ENCODE measurements around the gene RIOX2.

RIOX2 gene

DNA sequence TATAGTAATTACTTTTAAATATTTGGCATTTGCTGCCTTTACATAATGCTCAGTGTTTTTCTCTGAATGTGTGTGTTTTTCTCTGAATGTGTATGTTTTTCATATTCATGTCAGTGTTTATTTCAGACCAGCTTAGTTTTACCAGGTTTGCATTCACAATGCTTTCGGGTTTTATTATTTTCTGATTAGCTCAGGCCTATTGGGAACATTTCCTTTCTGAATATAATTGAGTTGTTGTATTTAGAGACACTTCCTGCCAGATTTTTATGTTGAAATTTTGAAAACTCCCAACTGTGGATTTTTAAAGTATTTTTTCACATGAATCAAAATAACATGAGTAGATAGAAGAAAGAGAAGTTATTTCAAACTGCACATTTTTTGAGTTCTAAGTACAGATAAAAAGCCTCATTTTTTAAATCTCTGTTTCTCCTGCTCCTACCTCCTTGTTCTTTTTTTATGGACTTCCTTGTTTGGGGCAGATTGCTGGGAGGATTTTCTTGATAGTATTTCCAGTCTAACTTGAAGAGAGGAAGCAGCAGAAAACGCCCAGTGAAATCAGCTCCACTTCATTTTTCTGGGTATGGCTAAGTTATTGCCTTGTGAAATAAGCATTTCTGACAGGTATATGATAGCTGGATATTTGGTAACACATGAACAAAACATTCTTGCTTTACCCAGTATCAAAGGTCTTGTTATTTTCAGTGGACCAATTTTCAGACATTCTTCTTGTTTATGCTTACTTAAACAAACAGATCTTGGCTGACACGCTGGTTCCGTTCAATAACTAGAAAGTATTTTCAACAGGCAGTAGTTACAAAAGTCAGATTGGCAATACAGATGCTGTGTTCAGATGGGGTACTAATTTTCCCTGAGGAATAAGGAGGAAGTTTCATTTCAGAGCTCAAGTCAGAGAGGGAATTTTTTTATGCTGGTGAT, 70.7 kb downstream of the RIOX2 start:
- no peak for DNase-seq

GRCh38 chr3:97899331-97899730, 72.9 kb downstream of the RIOX2 start:
- DNase-seq: no peak

DNA sequence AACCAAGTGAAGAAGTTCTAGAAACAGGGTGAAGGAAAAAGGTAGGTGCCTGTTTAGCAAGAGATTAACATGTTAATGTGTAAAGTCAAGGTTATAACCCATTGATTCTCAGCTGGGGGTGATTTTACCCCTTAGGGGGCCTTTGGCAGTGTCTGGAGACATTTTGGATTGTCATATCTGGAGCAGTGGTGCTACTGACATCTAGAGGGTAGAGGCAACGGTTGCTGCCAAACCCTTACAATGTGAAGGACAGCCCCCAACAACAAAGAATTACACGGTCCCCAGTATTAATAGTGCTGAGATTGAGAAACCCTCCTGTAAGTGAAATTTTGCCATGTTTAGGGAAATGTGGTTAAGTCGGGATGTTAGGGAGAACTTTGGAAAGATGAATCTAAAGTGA, 75.7 kb downstream of the RIOX2 start:
- no peak for DNase-seq

- no peak for DNase-seq
Measured at GRCh38 chr3:97896129-97896528, 76.1 kb downstream of the RIOX2 start.

- no peak for DNase-seq
Measured at GRCh38 chr3:97895216-97895615, 77.0 kb downstream of the RIOX2 start.

GRCh38 chr3:97892852-97893251, 79.4 kb downstream of the RIOX2 start:
- DNase-seq: no peak

All from NCI-H226 (cell line).